ENCODE measurements around the gene SPAG16. TPM values are rescaled to one million over a fixed set of nuclear protein-coding genes. Genes with fewer than 3 reads are reported as not detected.

The SPAG16 gene
- total and polyA plus RNA-seq, 2 donors: 17.7 to 104 TPM

DNA sequence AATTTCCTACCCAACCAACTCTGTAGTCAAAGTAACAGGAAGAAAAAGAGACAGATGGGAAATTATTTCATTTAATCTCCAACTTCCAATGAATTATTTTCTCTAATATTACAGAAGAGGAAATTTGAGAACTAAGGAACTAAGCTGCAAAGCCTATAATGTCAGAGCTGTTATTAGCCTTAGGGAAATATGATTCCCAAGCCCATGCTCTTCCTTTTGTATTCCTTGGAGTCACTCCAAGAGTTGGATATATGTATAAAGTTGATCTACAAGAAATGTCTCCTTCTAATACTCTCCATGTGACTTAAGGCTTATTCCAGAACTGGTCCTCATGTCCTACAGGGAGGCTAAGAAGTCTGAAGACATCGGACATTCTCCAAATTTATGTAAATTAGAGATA, 1095.0 kb downstream of the SPAG16 start:
- no peaks in the 10 kb centered on the region for H3K36me3 ChIP-seq (ENCODE audit: insufficient read depth)
- 86% methylated on average over 1 of the region's 1 CpG for WGBS
- no peak for DNase-seq (ENCODE audit: extremely low spot score)
- H3K4me1 ChIP-seq (ENCODE audit: insufficient read depth): no peaks in the 10 kb centered on the region
- no peak overlapping the region for H3K4me3 ChIP-seq (ENCODE audit: low read depth, low read length)
- H3K27ac ChIP-seq (ENCODE audit: low read depth): no peak overlapping the region

DNA sequence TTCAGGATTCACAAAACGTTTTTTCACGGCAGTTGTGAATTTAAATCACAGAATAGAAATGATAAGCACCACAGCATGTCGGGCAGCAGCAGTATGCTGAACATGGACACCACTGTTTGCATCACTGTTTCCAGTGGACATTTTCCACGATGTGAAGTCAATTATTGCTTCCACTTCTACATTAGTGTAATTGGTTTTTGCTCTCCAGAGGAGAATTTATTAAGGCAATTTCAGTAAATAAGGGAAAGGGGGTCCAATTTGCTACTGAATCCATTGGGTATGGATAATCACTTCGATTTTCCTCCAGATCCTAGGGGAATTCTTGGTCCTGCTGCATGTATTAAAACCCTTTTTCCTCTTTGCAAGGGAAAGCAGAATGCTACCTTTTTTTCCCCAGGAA, 1096.4 kb downstream of the SPAG16 start:
- H3K36me3 ChIP-seq (ENCODE audit: insufficient read depth): no peaks in the 10 kb centered on the region
- DNase-seq (ENCODE audit: extremely low spot score): no peak
- 70% methylated on average over 5 of the region's 5 CpGs for WGBS
- H3K4me1 ChIP-seq (ENCODE audit: insufficient read depth): no peaks in the 10 kb centered on the region
- no peak overlapping the region for H3K27ac ChIP-seq (ENCODE audit: low read depth)
- H3K4me3 ChIP-seq (ENCODE audit: low read depth, low read length): no peak overlapping the region

DNA sequence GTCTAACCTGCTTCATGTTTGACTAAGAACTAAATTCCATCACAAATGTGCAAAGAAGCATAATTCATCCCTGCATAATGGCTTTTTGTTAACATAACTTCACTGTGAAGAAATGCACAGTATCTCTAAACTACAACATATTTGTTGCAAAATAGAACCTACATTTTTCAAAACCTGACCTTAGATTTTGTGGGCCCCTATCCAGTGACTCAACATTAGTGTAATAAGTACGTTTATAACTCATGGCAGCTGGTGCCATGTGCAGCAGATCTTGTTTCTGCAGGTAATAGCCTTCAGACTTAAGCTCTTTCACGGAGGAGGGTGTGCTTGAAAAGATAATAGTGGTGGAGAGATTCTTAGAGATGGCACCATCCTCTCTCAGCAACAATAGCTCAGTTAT, 1098.0 kb downstream of the SPAG16 start:
- no peaks in the 10 kb centered on the region for H3K36me3 ChIP-seq (ENCODE audit: insufficient read depth)
- H3K4me3 ChIP-seq (ENCODE audit: low read depth, low read length): no peak overlapping the region
- WGBS: 51% methylated on average over 2 of the region's 2 CpGs
- DNase-seq (ENCODE audit: extremely low spot score): no peak
- no peaks in the 10 kb centered on the region for H3K4me1 ChIP-seq (ENCODE audit: insufficient read depth)
- no peak overlapping the region for H3K27ac ChIP-seq (ENCODE audit: low read depth)

DNA sequence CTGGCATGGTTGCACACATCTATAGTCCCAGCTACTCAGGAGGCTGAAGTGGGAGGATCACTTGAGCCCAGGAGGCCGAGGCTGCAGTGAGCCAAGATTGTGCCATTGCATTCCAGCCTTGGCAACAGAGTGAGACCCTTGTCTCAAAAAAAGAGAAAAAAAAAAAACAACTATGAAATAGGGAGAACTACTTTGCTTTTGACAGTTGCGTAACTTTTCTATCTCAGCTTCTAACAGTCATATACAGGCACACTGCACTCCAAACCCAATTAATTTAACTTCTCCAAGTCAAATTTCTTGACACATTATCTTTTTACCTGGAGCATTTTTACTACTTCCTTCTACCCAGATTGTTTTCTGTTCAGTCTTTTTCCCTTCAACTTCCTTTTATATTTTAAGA, 1102.5 kb downstream of the SPAG16 start:
- DNase-seq (ENCODE audit: extremely low spot score): no peak
- H3K27ac ChIP-seq (ENCODE audit: low read depth): no peak overlapping the region
- 94% methylated on average over 2 of the region's 2 CpGs for WGBS
- H3K36me3 ChIP-seq (ENCODE audit: insufficient read depth): no peaks in the 10 kb centered on the region
- H3K4me3 ChIP-seq (ENCODE audit: low read depth, low read length): no peak overlapping the region
- H3K4me1 ChIP-seq (ENCODE audit: insufficient read depth): no peaks in the 10 kb centered on the region

DNA sequence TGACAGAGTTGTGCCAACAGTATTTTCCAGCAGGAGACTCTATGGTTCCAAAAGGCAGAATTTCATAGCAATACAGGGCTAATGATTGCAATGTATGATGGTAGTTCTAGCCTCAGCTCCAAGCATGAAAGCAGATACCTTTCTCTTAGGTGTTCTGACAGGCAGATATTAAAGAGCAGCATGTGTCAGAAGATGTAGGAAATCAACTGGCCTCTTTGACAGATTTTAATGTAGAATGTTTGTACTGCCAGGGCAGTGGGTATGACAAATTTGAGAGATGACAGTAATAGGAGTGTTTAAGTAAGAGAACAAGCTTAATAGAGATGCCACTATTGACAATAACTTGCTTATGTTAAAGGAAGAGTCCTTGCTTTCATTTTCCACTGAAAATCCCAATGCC, 1105.1 kb downstream of the SPAG16 start:
- no peaks in the 10 kb centered on the region for H3K4me1 ChIP-seq (ENCODE audit: insufficient read depth)
- no peak for DNase-seq (ENCODE audit: extremely low spot score)
- H3K4me3 ChIP-seq (ENCODE audit: low read depth, low read length): no peak overlapping the region
- H3K27ac ChIP-seq (ENCODE audit: low read depth): no peak overlapping the region
- no peaks in the 10 kb centered on the region for H3K36me3 ChIP-seq (ENCODE audit: insufficient read depth)

DNA sequence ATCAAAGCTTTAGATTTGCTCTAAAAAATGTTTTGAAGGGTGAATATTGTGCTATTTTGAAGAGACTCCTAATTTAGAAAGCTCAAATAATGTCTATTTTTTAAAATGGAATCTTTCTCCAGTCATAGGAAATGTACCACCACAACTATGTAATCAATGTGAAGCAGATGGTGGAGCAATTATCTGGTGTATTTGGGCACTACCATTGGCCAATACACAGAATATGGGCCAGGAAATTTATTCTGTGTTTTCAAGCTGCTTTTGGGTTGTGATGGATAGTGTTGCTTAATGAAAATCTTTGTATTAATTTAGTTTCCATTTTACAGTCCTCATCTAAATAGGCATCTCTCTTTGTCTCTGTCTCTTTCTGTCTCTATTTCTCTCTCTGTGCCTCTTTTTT, 1109.5 kb downstream of the SPAG16 start:
- no peak for DNase-seq (ENCODE audit: extremely low spot score)
- Histone ChIP-seq H3K4me3 (ENCODE audit: low read depth, low read length) (no peak overlapping the region), H3K36me3 (ENCODE audit: insufficient read depth) (no peaks in the 10 kb centered on the region), H3K4me1 (ENCODE audit: insufficient read depth) (no peaks in the 10 kb centered on the region), H3K27ac (ENCODE audit: low read depth) (no peak overlapping the region)

DNA sequence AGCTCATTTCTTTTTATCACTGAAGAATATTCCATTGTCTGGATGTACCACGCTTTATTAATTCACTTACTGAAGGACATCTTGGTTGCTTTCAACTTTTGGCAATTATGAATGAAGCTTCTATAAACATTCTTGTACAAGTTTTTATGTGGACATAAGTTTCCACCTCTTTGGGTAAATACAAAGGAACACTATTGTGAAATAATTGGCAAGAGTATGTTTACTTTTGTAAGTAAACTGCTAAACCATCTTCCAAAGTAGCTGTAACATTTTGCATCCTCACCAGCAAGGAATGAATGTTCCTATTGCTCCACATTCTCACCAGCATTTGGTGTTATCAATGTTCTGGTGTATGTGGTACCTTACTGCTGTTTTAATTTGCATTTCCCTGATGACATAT, 1110.8 kb downstream of the SPAG16 start:
- no peak overlapping the region for H3K27ac ChIP-seq (ENCODE audit: low read depth)
- WGBS: 74% methylated on average over 1 of the region's 1 CpG
- no peak overlapping the region for H3K4me3 ChIP-seq (ENCODE audit: low read depth, low read length)
- H3K4me1 ChIP-seq (ENCODE audit: insufficient read depth): no peaks in the 10 kb centered on the region
- no peaks in the 10 kb centered on the region for H3K36me3 ChIP-seq (ENCODE audit: insufficient read depth)
- DNase-seq (ENCODE audit: extremely low spot score): no peak

DNA sequence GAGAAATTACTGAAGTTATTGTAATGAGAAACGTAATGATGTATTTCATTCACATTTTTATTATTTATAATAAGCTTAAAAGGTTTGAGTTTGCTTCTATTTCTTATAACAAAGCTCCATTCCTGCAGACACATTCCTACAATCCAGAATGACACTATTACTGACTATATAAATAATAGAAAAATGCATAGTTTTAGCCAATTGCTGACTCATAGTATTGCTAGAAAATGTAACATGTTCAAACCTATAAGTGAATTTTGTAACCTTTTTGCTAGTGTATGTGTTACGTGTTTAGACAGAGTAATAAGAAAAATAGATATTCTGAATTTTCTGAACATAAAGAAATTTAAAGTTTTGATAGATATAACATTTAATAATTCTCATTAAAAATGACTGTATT, 1117.3 kb downstream of the SPAG16 start:
- H3K4me1 ChIP-seq (ENCODE audit: insufficient read depth): no peaks in the 10 kb centered on the region
- no peaks in the 10 kb centered on the region for H3K36me3 ChIP-seq (ENCODE audit: insufficient read depth)
- no peak overlapping the region for H3K27ac ChIP-seq (ENCODE audit: low read depth)
- 69% methylated on average over 2 of the region's 2 CpGs for WGBS
- no peak for DNase-seq (ENCODE audit: extremely low spot score)
- H3K4me3 ChIP-seq (ENCODE audit: low read depth, low read length): no peak overlapping the region

DNA sequence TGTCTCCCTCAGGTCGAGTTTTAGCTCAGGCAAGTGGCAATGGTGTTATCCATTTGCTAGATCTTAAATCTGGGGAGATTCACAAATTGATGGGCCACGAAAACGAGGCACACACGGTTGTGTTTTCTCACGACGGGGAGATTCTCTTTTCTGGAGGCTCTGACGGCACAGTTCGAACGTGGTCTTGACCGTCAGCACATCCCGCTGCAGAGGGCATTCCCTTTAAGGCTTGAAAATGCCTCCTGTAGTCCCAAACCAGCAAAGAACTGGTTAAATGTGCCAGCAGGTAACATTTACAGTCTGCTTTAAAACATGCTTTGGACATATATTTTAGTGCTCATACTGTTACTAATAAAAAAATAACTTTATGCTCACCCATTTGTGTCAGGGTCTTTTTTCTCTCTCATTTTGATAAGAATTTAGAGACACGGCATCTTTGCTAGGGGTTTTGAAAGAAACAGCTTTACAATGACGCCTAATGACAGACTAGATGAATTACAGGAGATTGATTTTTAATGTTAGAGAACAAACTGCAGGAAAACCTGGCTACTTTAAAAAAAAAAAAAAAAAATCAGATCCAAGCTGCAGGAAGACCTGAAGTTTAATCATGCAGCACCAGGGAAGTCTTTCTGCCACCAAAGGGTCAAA, 1126.0 kb downstream of the SPAG16 start:
- Histone ChIP-seq H3K4me3 (ENCODE audit: low read depth, low read length) (no peak overlapping the region), H3K36me3 (ENCODE audit: insufficient read depth) (no peaks in the 10 kb centered on the region), H3K27ac (ENCODE audit: low read depth) (no peak overlapping the region), H3K4me1 (ENCODE audit: insufficient read depth) (no peaks in the 10 kb centered on the region)
- DNase-seq (ENCODE audit: extremely low spot score): no peak
- WGBS: 38% methylated on average over 13 of the region's 13 CpGs

DNA sequence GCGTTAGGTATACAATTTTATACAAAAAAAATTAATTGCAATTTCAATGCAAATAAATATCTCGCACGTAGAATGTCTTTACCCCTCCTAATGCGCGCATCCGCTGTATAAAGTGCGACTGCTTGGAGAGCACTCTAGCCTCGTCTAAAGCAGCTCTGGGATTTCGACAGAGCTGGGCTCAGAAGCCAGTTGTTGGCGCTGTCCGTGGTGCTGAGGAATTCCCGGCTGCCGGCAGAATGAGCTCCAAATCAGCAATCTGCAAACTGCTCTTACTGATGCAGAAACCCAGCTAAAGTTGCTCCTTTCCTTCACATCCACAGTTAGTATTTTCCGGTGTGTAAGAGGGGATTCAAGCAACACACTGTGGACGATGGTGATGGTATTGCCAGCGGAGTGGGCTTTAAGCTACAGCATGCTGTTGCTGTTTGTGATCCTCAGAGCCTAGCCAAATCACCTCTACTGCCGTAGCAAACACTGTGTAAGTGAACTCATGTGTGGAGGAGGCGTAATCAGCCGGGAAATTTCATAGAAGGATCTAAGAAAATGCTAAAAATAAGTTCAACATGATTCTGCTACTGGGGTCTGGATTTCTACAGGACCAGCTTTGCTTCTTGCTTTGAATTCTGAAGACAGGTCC, 1126.8 kb downstream of the SPAG16 start, which contains the start of gene VWC2L:
TSS of gene VWC2L (plus strand) at position 137 of the 637 bp plus-strand sequence. CDS start 3,140 bp downstream, outside the sequence.
- no peaks in the 10 kb centered on the region for H3K36me3 ChIP-seq (ENCODE audit: insufficient read depth)
- WGBS: 12% methylated on average over 19 of the region's 19 CpGs
- H3K4me1 ChIP-seq (ENCODE audit: insufficient read depth): no peaks in the 10 kb centered on the region
- peak; percentile 46 for DNase-seq (ENCODE audit: extremely low spot score)
- no peak within 1 kb of the TSS for H3K4me3 ChIP-seq (ENCODE audit: low read depth, low read length)
- no peak within 1 kb of the TSS for H3K27ac ChIP-seq (ENCODE audit: low read depth)

DNA sequence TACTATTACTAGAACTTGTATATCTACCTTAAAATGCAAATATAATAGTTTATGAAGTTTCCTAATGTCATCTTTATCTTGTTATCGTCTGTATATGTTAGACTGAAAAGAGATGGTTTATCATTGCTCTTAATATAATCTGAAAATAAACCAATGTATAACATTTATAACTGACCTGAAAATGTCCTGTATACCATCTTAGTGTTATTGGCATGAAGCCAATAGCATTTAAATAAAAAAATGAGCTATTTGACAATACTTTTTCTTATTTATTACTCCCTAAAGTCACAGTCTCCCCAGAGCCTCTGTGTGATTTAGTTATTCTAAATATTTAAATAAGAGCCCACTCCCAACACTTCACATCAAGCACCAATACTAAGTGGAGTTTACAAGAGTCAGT, 1128.4 kb downstream of the SPAG16 start:
- no peaks in the 10 kb centered on the region for H3K4me1 ChIP-seq (ENCODE audit: insufficient read depth)
- DNase-seq (ENCODE audit: extremely low spot score): no peak
- no peak overlapping the region for H3K4me3 ChIP-seq (ENCODE audit: low read depth, low read length)
- WGBS: 52% methylated on average over 1 of the region's 1 CpG
- no peaks in the 10 kb centered on the region for H3K36me3 ChIP-seq (ENCODE audit: insufficient read depth)
- no peak overlapping the region for H3K27ac ChIP-seq (ENCODE audit: low read depth)

DNA sequence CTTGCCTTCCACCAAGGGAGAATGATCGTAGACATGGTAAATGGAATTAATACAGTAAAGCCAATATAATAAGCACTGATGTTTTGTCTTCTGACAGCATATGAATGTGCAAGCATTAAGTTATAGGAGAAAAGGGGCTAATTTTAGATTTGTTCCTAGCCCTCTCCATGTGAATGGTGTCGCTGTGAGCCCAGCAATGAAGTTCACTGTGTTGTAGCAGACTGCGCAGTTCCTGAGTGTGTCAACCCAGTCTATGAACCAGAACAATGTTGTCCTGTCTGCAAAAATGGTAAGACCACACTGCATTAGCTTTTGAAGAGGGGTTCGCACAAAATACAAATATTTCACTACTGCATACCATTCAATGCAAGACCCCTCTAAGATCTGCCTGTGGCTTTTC, 1152.2 kb downstream of the SPAG16 start:
- 93% methylated on average over 4 of the region's 4 CpGs for WGBS

DNA sequence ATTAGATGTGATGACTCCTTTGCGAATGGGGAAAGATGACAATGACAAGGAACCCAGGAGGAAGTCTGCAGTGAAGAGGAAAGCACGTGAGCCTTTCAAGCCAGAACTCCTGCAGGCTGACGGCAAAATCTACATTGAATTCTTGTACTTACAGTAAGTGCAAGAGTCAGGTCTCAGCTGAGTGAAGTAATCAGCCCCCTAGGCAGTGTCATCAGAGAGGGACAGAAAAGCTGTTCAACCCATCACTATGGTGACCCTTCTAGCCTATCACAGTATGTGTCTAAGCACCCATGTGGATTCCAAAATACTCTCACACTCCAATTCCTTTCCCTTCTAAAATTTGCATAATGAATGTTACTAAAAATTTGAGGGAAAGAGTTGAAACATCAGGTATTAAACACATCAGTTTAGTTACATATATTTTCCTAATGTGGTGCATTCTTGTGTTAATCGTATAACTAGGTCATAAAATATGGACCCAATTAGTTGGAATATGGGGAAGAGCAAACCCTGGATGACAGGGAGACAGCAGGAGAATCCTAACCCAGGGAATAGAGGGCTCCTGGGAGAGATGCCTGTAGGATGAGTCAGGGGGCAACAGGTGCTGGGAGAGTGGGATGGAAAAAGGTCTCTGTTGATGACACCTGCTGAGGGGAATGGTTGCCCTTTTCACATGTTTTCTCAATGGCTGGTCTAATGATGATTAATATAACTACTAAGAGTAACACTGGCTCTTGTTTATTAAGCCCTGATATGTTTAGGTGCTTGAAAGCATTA, 1166.0 kb downstream of the SPAG16 start:
- H3K4me1 ChIP-seq (ENCODE audit: insufficient read depth): no peaks in the 10 kb centered on the region

More for the DNA sequence above, 1152.2 kb downstream of the SPAG16 start:
- DNase-seq (ENCODE audit: extremely low spot score): no peak
- no peak overlapping the region for H3K4me3 ChIP-seq (ENCODE audit: low read depth, low read length)
- no peaks in the 10 kb centered on the region for H3K4me1 ChIP-seq (ENCODE audit: insufficient read depth)
- H3K27ac ChIP-seq (ENCODE audit: low read depth): no peak overlapping the region
- H3K36me3 ChIP-seq (ENCODE audit: insufficient read depth): no peaks in the 10 kb centered on the region

More for the DNA sequence above, 1166.0 kb downstream of the SPAG16 start:
- no peak for DNase-seq (ENCODE audit: extremely low spot score)
- Histone ChIP-seq H3K27ac (ENCODE audit: low read depth) (no peak overlapping the region), H3K4me3 (ENCODE audit: low read depth, low read length) (no peak overlapping the region), H3K36me3 (ENCODE audit: insufficient read depth) (no peaks in the 10 kb centered on the region)
- WGBS: 76% methylated on average over 4 of the region's 4 CpGs
